Naive thymus-derived CD4-positive, alpha-beta T cell (primary cell): Measurements from ENCODE around the gene PI4KA. TPM values are rescaled to one million over a fixed set of nuclear protein-coding genes. Genes with fewer than 3 reads are reported as not detected.
A peak's percentile ranks its signal among the peaks of the same experiment; 100 is the strongest.
"Not testable (repeated sequence)": the region's sequence is repeated elsewhere in the genome, so short reads cannot be mapped to it uniquely, and the experiment has no call there.

Experiments
- ATAC-seq: fragments of 150-1000 bp; cut with Tn5 transposase; 2 replicates; pipeline ENCODE4 v1.10.0; 2021; ENCODE audit warnings: mild to moderate bottlenecking, moderate library complexity
- CTCF ChIA-PET: fragments of 350-600 bp; sonication (Branson Sonifier 250); formaldehyde crosslinking; loops from one replicate; lab custom pipeline; 2021; ENCODE audit warnings: antibody characterized with exemption; lab: Charles Lee
- POLR2A ChIA-PET: fragments of 350-600 bp; sonication (Branson Sonifier 250); formaldehyde crosslinking; loops from one replicate; lab custom pipeline; 2021; ENCODE audit warnings: antibody characterized with exemption, inconsistent platforms; lab: Charles Lee
- DNase-seq, 9 donors: peaks; one replicate each; pipeline versions ENCODE4 v3.0.0 to v3.0.0-alpha.2; 2020 to 2022; ENCODE audit warnings: mixed read lengths in 1 of 9
- H3K27ac ChIP-seq: one replicate; pipeline ENCODE4 v1.7.0; 2013; ENCODE audit warnings: mild to moderate bottlenecking, low read depth, low read length, moderate library complexity
- H3K27me3 ChIP-seq, 2 donors: one replicate each; pipeline ENCODE4 v1.7.0; 2013; ENCODE audit warnings: low read length in 2 of 2, mild to moderate bottlenecking in 2 of 2, moderate library complexity in 2 of 2; ENCODE audit not compliant: control insufficient read depth in 2 of 2, insufficient read depth in 2 of 2
- H3K36me3 ChIP-seq, 3 experiments: 1 replicate in 2 of 3; 2 replicates in 1 of 3; pipeline ENCODE4 v1.7.0; 2013; ENCODE audit warnings: low read length in 3 of 3, mild to moderate bottlenecking in 3 of 3, moderate library complexity in 1 of 3; ENCODE audit not compliant: insufficient read depth in 3 of 3, control insufficient read depth in 2 of 3
- H3K4me1 ChIP-seq, 2 donors: one replicate each; pipeline ENCODE4 v1.7.0; 2013; ENCODE audit warnings: low read length in 2 of 2, mild to moderate bottlenecking in 2 of 2, moderate library complexity in 1 of 2; ENCODE audit not compliant: control insufficient read depth in 2 of 2, insufficient read depth in 2 of 2
- H3K4me3 ChIP-seq: 2 replicates; pipeline ENCODE4 v1.7.0; 2013; ENCODE audit warnings: mild to moderate bottlenecking, low read length
- H3K9me3 ChIP-seq, 3 experiments: 1 replicate in 2 of 3; 2 replicates in 1 of 3; pipeline ENCODE4 v1.7.0; 2013; ENCODE audit warnings: low read length in 3 of 3; ENCODE audit not compliant: control insufficient read depth in 2 of 3
- H3K27ac Mint-ChIP-seq, 9 donors: one replicate each; pipeline ENCODE4 v1.8.0; 2020 to 2022; ENCODE audit warnings: mixed read lengths in 9 of 9, mild to moderate bottlenecking in 8 of 9, moderate library complexity in 5 of 9, inconsistent platforms in 2 of 9
- H3K27me3 Mint-ChIP-seq, 5 donors: one replicate each; pipeline ENCODE4 v1.8.0; 2021 to 2022; ENCODE audit warnings: mixed read lengths in 5 of 5, mild to moderate bottlenecking in 1 of 5
- H3K36me3 Mint-ChIP-seq, 5 donors: one replicate each; pipeline ENCODE4 v1.8.0; 2020 to 2022; ENCODE audit warnings: mixed read lengths in 5 of 5, mild to moderate bottlenecking in 3 of 5, inconsistent platforms in 1 of 5
- H3K4me1 Mint-ChIP-seq, 7 donors: one replicate each; pipeline ENCODE4 v1.8.0; 2020 to 2022; ENCODE audit warnings: mixed read lengths in 7 of 7, mild to moderate bottlenecking in 3 of 7, inconsistent platforms in 1 of 7
- H3K4me3 Mint-ChIP-seq, 10 donors: one replicate each; pipeline ENCODE4 v1.8.0; 2020 to 2022; ENCODE audit warnings: mild to moderate bottlenecking in 10 of 10, mixed read lengths in 10 of 10, moderate library complexity in 6 of 10, inconsistent platforms in 2 of 10
- H3K9me3 Mint-ChIP-seq, 11 donors: one replicate each; pipeline ENCODE4 v1.8.0; 2020 to 2022; ENCODE audit warnings: mixed read lengths in 11 of 11, mild to moderate bottlenecking in 4 of 11, inconsistent platforms in 1 of 11, moderate library complexity in 1 of 11
- intact Hi-C, 2 donors: fragments of 100-400 bp; cut with micrococcal nuclease; formaldehyde crosslinking; loops; one replicate each; pipeline ENCODE4 v1.15.1; 2023
- polyA plus RNA-seq, 2 donors: library from polyadenylated mRNA; unstranded; fragments of 300-500 nt; fragmentation: Illumina TruSeq; gene quantifications; one replicate each; pipeline ENCODE4 v1.2.3, GENCODE V29; 2021
- total RNA-seq, 6 experiments: library from RNA in 5 of 6; stranded (reverse) in 5 of 6; gene quantifications; 1 replicate in 5 of 6; 2 replicates in 1 of 6; pipeline ENCODE4 v1.2.3 and lab custom pipeline; 2021 to 2026

Gene PI4KA
- total and polyA plus RNA-seq, 7 experiments from 2014 or later: 40.1 to 181 (median 156) TPM

DNA sequence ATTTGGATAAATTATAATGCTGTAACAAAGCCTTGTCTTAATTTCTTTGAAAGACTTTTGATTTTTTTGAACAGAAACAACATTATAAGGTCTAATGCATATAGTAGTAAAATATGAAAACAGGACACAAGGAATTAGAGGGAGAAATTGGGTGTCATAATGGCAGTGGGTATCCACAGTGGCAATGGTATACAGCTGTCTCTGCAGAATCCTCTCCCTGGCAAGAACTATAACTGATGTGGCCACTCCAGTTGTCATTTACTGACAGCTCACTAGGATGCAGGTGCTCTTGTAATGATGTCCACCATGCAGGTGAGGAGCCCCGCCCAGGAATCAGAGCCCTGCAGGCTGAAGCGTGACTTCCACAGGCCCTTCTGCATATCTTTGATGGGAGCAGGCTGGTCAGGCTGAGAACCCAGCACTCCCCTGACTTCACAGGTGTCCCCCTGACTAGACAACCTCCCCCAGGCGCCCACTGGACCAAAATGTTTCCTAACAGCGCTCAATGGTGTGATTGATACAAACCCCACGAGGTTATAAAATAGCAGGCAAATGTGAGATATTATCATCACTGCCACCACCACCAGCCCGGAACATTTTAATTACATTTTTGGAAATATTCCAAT lies 117.5 kb downstream of the PI4KA start:
- no peak overlapping the region for H3K27ac Mint-ChIP-seq

GRCh38 chr22:20740222-20740951 lies 118.2 kb downstream of the PI4KA start:
- no peak for DNase-seq
- Histone ChIP-seq H3K27me3 (no peaks in the 10 kb centered on the region), H3K4me1 (no peaks in the 10 kb centered on the region), H3K9me3 (no peaks in the 10 kb centered on the region), H3K4me3 (no peak overlapping the region), H3K27ac (no peak overlapping the region), H3K36me3 (peaks cover 0 to 50% (median 9%) of the 10 kb centered on the region in 3 experiments)
- ChIA-PET CTCF (no interaction called here), POLR2A (interaction anchor here (1.7 kb wide), 1 partner anchor 322 kb away, joined by 6 read pairs; no protein-coding TSS in a partner anchor)
- ATAC-seq: no peak
- peak overlapping the region in 2 of 9 donors; percentile 1 to 17 for H3K27ac Mint-ChIP-seq
- no peaks in the 10 kb centered on the region for H3K9me3 Mint-ChIP-seq
- peaks cover 4 to 10% (median 7%) of the 10 kb centered on the region in 7 donors for H3K4me1 Mint-ChIP-seq
- no peak overlapping the region for H3K4me3 Mint-ChIP-seq
- intact Hi-C loops: loop anchor here (2.0 to 5.0 kb wide), 3 partner anchors 38 to 172 kb away; no protein-coding TSS in a partner anchor
- H3K27me3 Mint-ChIP-seq: no peaks in the 10 kb centered on the region
- H3K36me3 Mint-ChIP-seq: peaks cover 4 to 38% (median 14%) of the 10 kb centered on the region in 5 donors

More for the DNA sequence above, 117.5 kb downstream of the PI4KA start:
- no peak overlapping the region for H3K4me3 Mint-ChIP-seq
- no peaks in the 10 kb centered on the region for H3K9me3 Mint-ChIP-seq
- intact Hi-C loops: loop anchor here (2.0 to 5.0 kb wide), 3 partner anchors 39 to 172 kb away; no protein-coding TSS in a partner anchor
- H3K27ac ChIP-seq: no peak overlapping the region
- no peaks in the 10 kb centered on the region for H3K9me3 ChIP-seq
- peaks cover 4 to 10% (median 7%) of the 10 kb centered on the region in 7 donors for H3K4me1 Mint-ChIP-seq
- no peaks in the 10 kb centered on the region for H3K27me3 ChIP-seq
- H3K36me3 Mint-ChIP-seq: peaks cover 4 to 34% (median 14%) of the 10 kb centered on the region in 5 donors
- ATAC-seq (no peak), DNase-seq (no peak)
- H3K36me3 ChIP-seq: peaks cover 0 to 54% (median 9%) of the 10 kb centered on the region in 3 experiments
- no peak overlapping the region for H3K4me3 ChIP-seq
- ChIA-PET POLR2A (interaction anchor here (1.7 kb wide), 1 partner anchor 323 kb away, joined by 6 read pairs; no protein-coding TSS in a partner anchor), CTCF (interaction anchor here (0.8 to 2.1 kb wide), 3 partner anchors 9 to 323 kb away, joined by 3 to 7 read pairs (median 3); no protein-coding TSS in a partner anchor)
- no peaks in the 10 kb centered on the region for H3K4me1 ChIP-seq
- no peaks in the 10 kb centered on the region for H3K27me3 Mint-ChIP-seq

- H3K4me3 ChIP-seq: no peak overlapping the region
- Mint-ChIP-seq H3K36me3 (peaks cover 4 to 38% (median 14%) of the 10 kb centered on the region in 5 donors), H3K27me3 (no peaks in the 10 kb centered on the region), H3K27ac (peak overlapping the region in 1 of 9 donors; percentile 39), H3K4me3 (no peak overlapping the region), H3K9me3 (no peaks in the 10 kb centered on the region), H3K4me1 (peaks cover 4 to 10% (median 7%) of the 10 kb centered on the region in 7 donors)
- intact Hi-C loops: no loop called here
- ChIA-PET CTCF (interaction anchor here (0.6 to 0.7 kb wide), 2 partner anchors 22 to 173 kb away, joined by 3 read pairs; no protein-coding TSS in a partner anchor), POLR2A (interaction anchor here (0.6 to 0.7 kb wide), 2 partner anchors 17 to 276 kb away, joined by 4 to 5 read pairs; no protein-coding TSS in a partner anchor)
- H3K9me3 ChIP-seq: no peaks in the 10 kb centered on the region
- H3K27me3 ChIP-seq: no peaks in the 10 kb centered on the region
- DNase-seq: no peak
- ATAC-seq: no peak
- no peaks in the 10 kb centered on the region for H3K4me1 ChIP-seq
- H3K36me3 ChIP-seq: peaks cover 0 to 38% (median 9%) of the 10 kb centered on the region in 3 experiments
- no peak overlapping the region for H3K27ac ChIP-seq
Measured at GRCh38 chr22:20738394-20739089, 120.1 kb downstream of the PI4KA start.

DNA sequence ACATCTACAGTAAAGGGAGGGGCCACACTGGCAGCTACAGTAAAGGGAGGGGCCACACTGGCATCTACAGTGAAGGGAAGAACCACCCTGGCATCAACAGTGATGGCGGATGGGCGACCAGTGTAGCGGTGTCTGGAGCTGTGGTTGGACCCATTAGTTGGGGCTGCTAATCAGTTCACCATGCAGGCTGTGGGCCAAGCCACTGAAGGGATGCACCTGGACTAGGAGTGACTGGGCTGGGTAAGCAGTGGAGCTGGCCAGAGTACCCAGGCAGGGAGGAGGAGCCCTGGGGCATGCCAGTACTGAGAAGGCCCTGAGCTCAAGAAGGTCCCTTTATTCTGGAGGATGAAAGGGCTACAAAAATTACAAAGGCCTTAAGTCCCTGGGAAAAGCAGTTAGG lies 121.7 kb downstream of the PI4KA start:
- Mint-ChIP-seq H3K27ac (peak overlapping the region in 2 of 9 donors; percentile 59 to 65), H3K36me3 (peaks cover 4 to 35% (median 13%) of the 10 kb centered on the region in 5 donors), H3K4me1 (peaks cover 4 to 10% (median 7%) of the 10 kb centered on the region in 7 donors)
- H3K9me3 Mint-ChIP-seq, H3K27ac ChIP-seq, H3K27me3 ChIP-seq, H3K4me1 ChIP-seq, POLR2A ChIA-PET, H3K9me3 ChIP-seq, intact Hi-C loops, DNase-seq, H3K27me3 Mint-ChIP-seq, H3K4me3 Mint-ChIP-seq, H3K4me3 ChIP-seq, CTCF ChIA-PET: not testable (repeated sequence)
- ATAC-seq: peak; percentile 12
- H3K36me3 ChIP-seq: peaks cover 0 to 25% (median 6%) of the 10 kb centered on the region in 3 experiments

GRCh38 chr22:20735356-20736162 lies 123.1 kb downstream of the PI4KA start:
- H3K9me3 Mint-ChIP-seq, POLR2A ChIA-PET, H3K9me3 ChIP-seq, H3K4me3 Mint-ChIP-seq, H3K27me3 ChIP-seq, H3K27me3 Mint-ChIP-seq, intact Hi-C loops, H3K27ac ChIP-seq, DNase-seq, ATAC-seq, H3K4me1 ChIP-seq, CTCF ChIA-PET, H3K4me3 ChIP-seq: not testable (repeated sequence)
- Mint-ChIP-seq H3K4me1 (peaks cover 4 to 10% (median 7%) of the 10 kb centered on the region in 7 donors), H3K36me3 (peaks cover under 1 to 24% (median 6%) of the 10 kb centered on the region in 5 donors), H3K27ac (peak overlapping the region in 2 of 9 donors; percentile 10 to 75)
- H3K36me3 ChIP-seq: peaks cover 0 to 15% (median 0%) of the 10 kb centered on the region in 3 experiments
